Measurements from ENCODE around the gene RAPGEF4. TPM values are rescaled to one million over a fixed set of nuclear protein-coding genes. Genes with fewer than 3 reads are reported as not detected.
A peak's percentile ranks its signal among the peaks of the same experiment; 100 is the strongest.

The RAPGEF4 gene
- total RNA-seq, 1 donor from 2014 or later, result 21.8 TPM

DNA sequence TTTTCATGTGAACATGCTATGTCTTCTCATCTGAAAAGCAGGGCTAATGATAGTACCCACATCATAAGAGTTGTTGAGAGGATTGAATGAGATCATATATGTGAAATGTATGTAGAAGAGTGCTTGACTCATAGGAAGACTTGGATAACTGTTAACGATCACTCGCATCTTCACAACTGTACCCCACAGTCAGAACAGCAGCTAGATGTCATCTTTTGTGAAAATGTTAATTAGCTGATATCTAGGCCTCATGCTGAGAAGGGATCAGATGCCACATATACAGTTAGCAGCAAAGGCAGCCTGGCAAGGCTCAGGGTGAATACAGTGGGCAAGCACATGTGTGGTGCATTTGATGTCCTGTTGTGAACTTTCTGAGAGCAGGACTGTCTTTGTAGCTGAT is 364.2 kb downstream of the RAPGEF4 start:
- TF ChIP-seq, protein P1, sequence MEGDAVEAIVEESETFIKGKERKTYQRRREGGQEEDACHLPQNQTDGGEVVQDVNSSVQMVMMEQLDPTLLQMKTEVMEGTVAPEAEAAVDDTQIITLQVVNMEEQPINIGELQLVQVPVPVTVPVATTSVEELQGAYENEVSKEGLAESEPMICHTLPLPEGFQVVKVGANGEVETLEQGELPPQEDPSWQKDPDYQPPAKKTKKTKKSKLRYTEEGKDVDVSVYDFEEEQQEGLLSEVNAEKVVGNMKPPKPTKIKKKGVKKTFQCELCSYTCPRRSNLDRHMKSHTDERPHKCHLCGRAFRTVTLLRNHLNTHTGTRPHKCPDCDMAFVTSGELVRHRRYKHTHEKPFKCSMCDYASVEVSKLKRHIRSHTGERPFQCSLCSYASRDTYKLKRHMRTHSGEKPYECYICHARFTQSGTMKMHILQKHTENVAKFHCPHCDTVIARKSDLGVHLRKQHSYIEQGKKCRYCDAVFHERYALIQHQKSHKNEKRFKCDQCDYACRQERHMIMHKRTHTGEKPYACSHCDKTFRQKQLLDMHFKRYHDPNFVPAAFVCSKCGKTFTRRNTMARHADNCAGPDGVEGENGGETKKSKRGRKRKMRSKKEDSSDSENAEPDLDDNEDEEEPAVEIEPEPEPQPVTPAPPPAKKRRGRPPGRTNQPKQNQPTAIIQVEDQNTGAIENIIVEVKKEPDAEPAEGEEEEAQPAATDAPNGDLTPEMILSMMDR (IDR thresholded peaks at IDR 0.05), result no peak
- DNase-seq (no peak), ATAC-seq (no peak)
- intact Hi-C loops (cut with DNase I), result no loop called here
- peaks cover under 1% of the 10 kb centered on the region for H3K4me1 ChIP-seq
- no peaks in the 10 kb centered on the region for H3K9me3 ChIP-seq
- H3K4me3 ChIP-seq, result no peak overlapping the region
- no peak overlapping the region for H3K27ac ChIP-seq
- no peaks in the 10 kb centered on the region for H3K27me3 ChIP-seq
- no peaks in the 10 kb centered on the region for H3K36me3 ChIP-seq

DNA sequence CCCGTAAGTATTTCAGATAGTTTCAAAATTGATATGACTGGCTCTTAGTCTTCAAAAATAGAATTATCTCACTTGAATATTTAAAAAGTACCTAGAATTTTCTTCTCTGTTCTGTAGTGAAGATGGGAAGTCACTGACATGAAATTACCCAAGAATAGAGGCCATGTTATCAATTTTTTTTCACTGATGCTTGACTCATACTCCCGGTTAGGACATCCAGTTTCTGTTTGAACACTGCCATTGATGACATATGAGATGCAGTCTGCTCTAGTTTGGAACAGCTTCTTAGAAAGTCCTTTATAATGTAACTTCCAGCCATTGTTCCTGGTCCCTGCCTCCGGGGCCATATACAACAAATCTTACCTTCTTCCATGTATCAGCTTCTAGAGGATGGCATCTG is 366.0 kb downstream of the RAPGEF4 start:
- Histone ChIP-seq H3K27ac (no peak overlapping the region), H3K36me3 (no peaks in the 10 kb centered on the region), H3K4me1 (no peaks in the 10 kb centered on the region), H3K27me3 (no peaks in the 10 kb centered on the region), H3K9me3 (no peaks in the 10 kb centered on the region), H3K4me3 (no peak overlapping the region)
- DNase-seq (no peak), ATAC-seq (peak; percentile 30)
- intact Hi-C loops (cut with DNase I), result no loop called here
- TF ChIP-seq, protein P1 (IDR thresholded peaks at IDR 0.05), result no peak

Other genes with a start within 250 kb of the RAPGEF4 start
- 6.0 TPM for gene PDK1, start 179.8 kb upstream of the RAPGEF4 start, total RNA-seq

All from upper lobe of right lung (tissue), 1 donor.